Left lung (tissue), 10 donors: ENCODE data around the gene ZNF3. TPM values are rescaled to one million over a fixed set of nuclear protein-coding genes. Genes with fewer than 3 reads are reported as not detected.
A peak's percentile ranks its signal among the peaks of the same experiment; 100 is the strongest.

ENCODE experiments used
- ATAC-seq: fragments of 200-7000 bp; cut with Tn5 transposase; one replicate; pipeline ENCODE4 v1.9.1; 2020; ENCODE audit warnings: moderate library complexity
- DNase-seq, 4 donors: peaks; one replicate each; pipeline ENCODE4 v3.0.0-alpha.2; 2013 to 2020
- H3K27ac ChIP-seq, 2 donors: fragments of 200-600 bp; sonication (generic) in 1 of 2; one replicate each; pipeline versions ENCODE4 v1.5.0 to v1.8.0; 2020 to 2021
- H3K27me3 ChIP-seq, 2 donors: fragments of 200-600 bp; sonication (generic) in 1 of 2; one replicate each; pipeline versions ENCODE4 v1.5.0 to v1.8.0; 2020 to 2021
- H3K36me3 ChIP-seq, 2 donors: fragments of 200-600 bp; sonication (generic) in 1 of 2; one replicate each; pipeline versions ENCODE4 v1.5.0 to v1.8.0; 2020 to 2021
- H3K4me1 ChIP-seq, 2 donors: fragments of 200-600 bp; one replicate each; pipeline ENCODE4 v1.8.0; 2021
- H3K4me3 ChIP-seq, 2 donors: fragments of 200-600 bp; sonication (generic) in 1 of 2; one replicate each; pipeline versions ENCODE4 v1.5.0 to v1.8.0; 2020 to 2021; ENCODE audit warnings: mild to moderate bottlenecking in 1 of 2
- H3K9me3 ChIP-seq, 2 donors: fragments of 200-600 bp; sonication (generic) in 1 of 2; one replicate each; pipeline versions ENCODE4 v1.5.0 to v1.8.0; 2020 to 2021
- intact Hi-C, 2 donors: fragments of 100-400 bp; cut with DNase I; formaldehyde crosslinking; loops; one replicate each; pipeline versions ENCODE4 v1.11.2 to v1.14.2; 2022
- polyA plus RNA-seq, 6 donors: library from polyadenylated mRNA; unstranded; fragments of 120-200 nt; gene quantifications; one replicate each; pipeline ENCODE4 v1.2.1, GENCODE V29; 2013; ENCODE audit not compliant: insufficient read length in 6 of 6
- total RNA-seq, 2 donors: library from RNA; stranded (reverse); fragmentation: NEBNext Ultra II Directional; extraction: Animal tissue kit (Norgen Biotek cat#: 25700); gene quantifications; one replicate each; pipeline ENCODE4 v1.2.1, GENCODE V29; 2021
- TF ChIP-seq, protein P1 (sequence below), 2 donors: fragments of 200-600 bp; sonication (generic) in 1 of 2; IDR thresholded peaks; one replicate each; pipeline versions ENCODE4 v1.5.0 to v1.8.0; 2021; ENCODE audit warnings: antibody characterized with exemption in 2 of 2
- donor health status: DM: no; HTN: yes; CAD: no.
- donor health status: DM: no; HTN: no; CAD: no.

The ZNF3 gene
- total and polyA plus RNA-seq, 8 donors: 22.5 to 53.1 (median 49.5) TPM

- intact Hi-C loops: no loop called here
These were observed 26.4 kb upstream of the ZNF3 start for GRCh38 chr7:100107890-100108289.

GRCh38 chr7:100107125-100107737, 25.7 kb upstream of the ZNF3 start:
- no peaks in the 10 kb centered on the region for H3K27me3 ChIP-seq
- peaks cover 4% of the 10 kb centered on the region in 2 donors for H3K4me1 ChIP-seq
- intact Hi-C loops: no loop called here
- no peak overlapping the region for H3K4me3 ChIP-seq
- H3K36me3 ChIP-seq: peaks cover 0 to 92% of the 10 kb centered on the region in 2 donors
- ATAC-seq: no peak
- DNase-seq: peak in 1 of 4 donors; percentile 69
- TF ChIP-seq, protein P1, sequence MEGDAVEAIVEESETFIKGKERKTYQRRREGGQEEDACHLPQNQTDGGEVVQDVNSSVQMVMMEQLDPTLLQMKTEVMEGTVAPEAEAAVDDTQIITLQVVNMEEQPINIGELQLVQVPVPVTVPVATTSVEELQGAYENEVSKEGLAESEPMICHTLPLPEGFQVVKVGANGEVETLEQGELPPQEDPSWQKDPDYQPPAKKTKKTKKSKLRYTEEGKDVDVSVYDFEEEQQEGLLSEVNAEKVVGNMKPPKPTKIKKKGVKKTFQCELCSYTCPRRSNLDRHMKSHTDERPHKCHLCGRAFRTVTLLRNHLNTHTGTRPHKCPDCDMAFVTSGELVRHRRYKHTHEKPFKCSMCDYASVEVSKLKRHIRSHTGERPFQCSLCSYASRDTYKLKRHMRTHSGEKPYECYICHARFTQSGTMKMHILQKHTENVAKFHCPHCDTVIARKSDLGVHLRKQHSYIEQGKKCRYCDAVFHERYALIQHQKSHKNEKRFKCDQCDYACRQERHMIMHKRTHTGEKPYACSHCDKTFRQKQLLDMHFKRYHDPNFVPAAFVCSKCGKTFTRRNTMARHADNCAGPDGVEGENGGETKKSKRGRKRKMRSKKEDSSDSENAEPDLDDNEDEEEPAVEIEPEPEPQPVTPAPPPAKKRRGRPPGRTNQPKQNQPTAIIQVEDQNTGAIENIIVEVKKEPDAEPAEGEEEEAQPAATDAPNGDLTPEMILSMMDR (IDR thresholded peaks at IDR 0.05): no peak
- no peak overlapping the region for H3K27ac ChIP-seq
- no peaks in the 10 kb centered on the region for H3K9me3 ChIP-seq

More at GRCh38 chr7:100107890-100108289, 26.4 kb upstream of the ZNF3 start:
- TF ChIP-seq, protein P1 (IDR thresholded peaks at IDR 0.05): no peak
- Histone ChIP-seq H3K9me3 (no peaks in the 10 kb centered on the region), H3K27me3 (no peaks in the 10 kb centered on the region), H3K4me3 (no peak overlapping the region), H3K27ac (no peak overlapping the region), H3K36me3 (peaks cover 0 to 99% of the 10 kb centered on the region in 2 donors), H3K4me1 (no peaks in the 10 kb centered on the region)
- peak in 1 of 4 donors; percentile 63 for DNase-seq
- ATAC-seq: no peak

DNA sequence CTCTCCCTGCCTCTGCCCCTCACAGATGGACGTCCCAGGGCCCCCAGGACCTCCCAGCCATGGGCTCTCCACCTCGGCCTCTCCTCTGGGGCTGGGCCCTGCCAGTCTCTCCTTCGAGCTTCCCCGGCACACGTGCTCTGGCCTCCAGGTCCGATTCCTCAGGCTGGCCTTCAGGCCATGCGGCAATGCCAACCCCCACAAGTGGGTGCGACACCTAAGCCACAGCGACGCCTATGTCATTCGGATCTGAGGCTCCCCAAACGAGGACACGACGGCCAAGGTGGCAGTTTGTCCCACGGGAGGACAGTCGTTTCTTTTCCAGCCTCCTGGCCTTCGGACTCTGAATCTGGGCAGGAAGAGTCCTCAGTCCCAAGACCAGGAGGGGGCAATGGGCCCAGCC, 25.1 kb upstream of the ZNF3 start:
- intact Hi-C loops: no loop called here
- H3K27me3 ChIP-seq: no peaks in the 10 kb centered on the region
- no peak overlapping the region for H3K27ac ChIP-seq
- H3K4me3 ChIP-seq: no peak overlapping the region
- no peaks in the 10 kb centered on the region for H3K9me3 ChIP-seq
- ATAC-seq (no peak), DNase-seq (no peak)
- TF ChIP-seq, protein P1 (IDR thresholded peaks at IDR 0.05): no peak
- peaks cover 4 to 8% of the 10 kb centered on the region in 2 donors for H3K4me1 ChIP-seq
- H3K36me3 ChIP-seq: peaks cover 0 to 86% of the 10 kb centered on the region in 2 donors

- Histone ChIP-seq H3K9me3 (no peaks in the 10 kb centered on the region), H3K27me3 (no peaks in the 10 kb centered on the region), H3K36me3 (peaks cover 0 to 75% of the 10 kb centered on the region in 2 donors), H3K4me1 (peaks cover 4 to 8% of the 10 kb centered on the region in 2 donors), H3K4me3 (no peak overlapping the region), H3K27ac (no peak overlapping the region)
- TF ChIP-seq, protein P1 (IDR thresholded peaks at IDR 0.05): no peak
- intact Hi-C loops: no loop called here
- ATAC-seq (no peak), DNase-seq (no peak)
These were observed 24.0 kb upstream of the ZNF3 start for GRCh38 chr7:100105534-100105933.

DNA sequence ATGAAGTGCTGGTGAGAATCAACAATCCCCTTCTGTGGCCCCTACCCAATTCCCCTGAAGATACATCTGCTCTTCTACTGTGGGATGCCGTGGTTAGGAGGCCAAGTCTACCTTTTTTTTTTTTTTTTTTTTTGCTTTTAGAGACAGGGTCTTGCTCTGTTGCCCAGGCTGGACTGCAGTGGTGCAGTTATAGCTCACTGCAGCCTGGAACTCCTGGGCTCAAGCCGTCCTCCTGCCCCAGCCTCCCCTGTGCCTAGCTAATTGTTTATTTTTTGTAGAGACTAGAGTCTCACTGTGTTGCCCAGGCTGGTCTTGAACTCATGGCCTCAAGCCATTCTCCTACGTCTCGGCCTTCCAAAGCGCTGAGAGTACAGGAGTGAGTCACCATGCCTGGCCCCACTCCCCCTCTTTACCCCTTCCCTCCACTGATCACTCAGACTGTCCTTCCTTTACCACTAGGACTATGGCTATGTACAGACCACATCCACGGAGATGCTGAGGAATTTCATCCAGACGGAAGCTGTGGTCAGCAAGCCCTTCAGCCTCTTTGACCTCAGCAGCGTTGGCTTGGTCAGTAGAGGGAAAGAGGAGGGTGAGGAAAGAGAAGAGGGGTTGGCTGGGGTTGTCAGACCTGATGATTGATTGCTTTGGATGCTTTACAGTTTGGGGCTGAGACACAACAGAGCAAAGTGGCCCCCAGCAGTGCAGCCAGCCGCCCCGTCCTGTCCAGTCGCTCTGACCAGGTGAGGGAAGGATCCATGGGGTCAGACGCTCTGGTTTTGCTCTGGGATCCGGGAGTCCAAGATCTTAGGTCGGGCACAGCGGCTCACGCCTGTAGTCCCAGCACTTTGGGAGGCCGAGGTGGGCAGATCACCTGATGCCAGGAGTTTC, 21.7 kb upstream of the ZNF3 start:
- no peaks in the 10 kb centered on the region for H3K27me3 ChIP-seq
- intact Hi-C loops: no loop called here
- H3K9me3 ChIP-seq: no peaks in the 10 kb centered on the region
- H3K36me3 ChIP-seq: peaks cover 0 to 65% of the 10 kb centered on the region in 2 donors
- H3K4me3 ChIP-seq: peak overlapping the region in 1 of 2 donors; percentile 90
- DNase-seq (no peak), ATAC-seq (no peak)
- H3K4me1 ChIP-seq: peaks cover 20 to 22% of the 10 kb centered on the region in 2 donors
- TF ChIP-seq, protein P1 (IDR thresholded peaks at IDR 0.05): no peak
- no peak overlapping the region for H3K27ac ChIP-seq
